GM18867 (cell line): ENCODE measurements around the gene GABRE.
"Not testable (repeated sequence)": the region's sequence is repeated elsewhere in the genome, so short reads cannot be mapped to it uniquely, and the experiment has no call there.

ENCODE experiments used
- ATAC-seq: cut with Tn5 transposase; IDR thresholded peaks from one replicate; pipeline ENCODE4 v1.9.1; 2021; ENCODE audit warnings: mild to moderate bottlenecking, moderate library complexity; ENCODE audit not compliant: unreplicated experiment

GABRE gene

DNA sequence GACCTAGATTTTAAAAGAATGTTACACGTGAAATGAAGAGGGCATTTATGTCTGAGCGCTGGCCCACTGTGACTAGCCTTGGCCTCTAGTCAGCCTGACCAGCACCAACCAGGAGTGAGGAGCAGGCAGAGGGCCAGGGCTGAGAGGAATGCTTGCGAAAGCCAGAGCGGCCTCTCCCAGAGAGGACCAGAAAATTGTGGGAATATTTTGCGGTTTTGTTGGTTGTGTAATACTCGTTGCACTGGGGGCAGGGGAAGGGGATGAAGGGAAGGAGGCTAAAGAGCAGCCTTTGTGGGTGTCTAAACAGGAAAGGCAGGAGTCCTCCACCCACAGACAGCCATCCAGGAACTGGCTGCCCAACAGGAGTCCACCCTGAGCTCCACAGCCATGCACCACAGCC is 3.8 kb downstream of the GABRE start:
- ATAC-seq: no peak

DNA sequence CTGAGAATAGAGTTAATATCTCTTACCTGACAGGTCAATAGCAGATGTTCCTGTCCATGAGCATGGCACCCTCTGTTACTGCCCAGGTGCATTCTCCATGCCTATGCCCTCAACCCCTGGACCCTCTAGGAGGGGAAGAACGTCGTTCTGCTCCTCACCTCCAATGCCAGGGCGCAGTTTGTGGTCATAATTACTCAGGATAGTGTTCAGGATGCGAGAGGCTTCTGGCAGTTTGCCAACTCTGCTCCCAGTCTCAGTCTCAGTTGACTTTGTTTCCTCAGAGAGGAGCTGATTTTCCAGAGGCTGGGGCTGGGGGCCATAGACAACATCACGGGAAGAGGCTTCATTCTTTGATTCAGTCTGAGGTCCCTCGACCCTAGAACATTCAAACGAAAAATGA is 4.4 kb downstream of the GABRE start:
- no peak for ATAC-seq

DNA sequence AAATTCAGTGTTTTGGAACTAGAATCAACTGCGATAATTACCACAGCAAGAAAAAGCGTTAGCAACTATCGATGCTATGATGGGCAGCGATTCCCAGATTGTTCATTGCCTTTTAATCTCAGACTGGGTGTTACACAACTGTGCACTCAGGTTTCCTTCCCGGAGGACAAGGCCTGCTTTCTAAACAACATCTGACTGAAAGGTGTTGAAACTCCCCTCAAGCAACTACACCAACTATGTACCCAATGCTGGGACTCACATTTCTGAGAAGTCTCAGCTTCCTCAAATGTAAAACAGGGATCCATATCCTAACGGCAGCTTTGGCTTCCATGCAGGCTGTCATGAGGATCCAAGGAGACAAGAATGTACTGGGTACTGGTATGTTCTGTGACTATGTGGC is 8.2 kb downstream of the GABRE start:
- no peak for ATAC-seq

DNA sequence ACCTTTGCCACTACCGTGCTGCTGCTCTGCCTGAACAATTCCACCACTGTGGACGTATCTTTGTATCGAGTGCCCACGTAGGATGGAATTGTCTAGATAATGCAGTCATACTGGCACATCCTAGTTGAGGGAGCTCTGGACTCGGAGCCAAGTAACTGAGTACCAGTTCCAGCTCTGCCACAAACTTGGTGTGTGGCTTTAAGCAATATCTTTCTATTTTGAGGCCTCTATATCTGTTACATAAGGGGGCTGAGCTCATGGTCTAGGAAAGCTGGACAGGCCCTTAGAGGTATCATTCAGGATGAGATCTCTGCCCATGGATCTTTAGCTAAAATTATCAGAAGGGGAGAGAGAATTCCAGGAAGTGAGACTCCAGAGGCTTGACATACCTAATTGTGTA is 12.4 kb downstream of the GABRE start:
- no peak for ATAC-seq

DNA sequence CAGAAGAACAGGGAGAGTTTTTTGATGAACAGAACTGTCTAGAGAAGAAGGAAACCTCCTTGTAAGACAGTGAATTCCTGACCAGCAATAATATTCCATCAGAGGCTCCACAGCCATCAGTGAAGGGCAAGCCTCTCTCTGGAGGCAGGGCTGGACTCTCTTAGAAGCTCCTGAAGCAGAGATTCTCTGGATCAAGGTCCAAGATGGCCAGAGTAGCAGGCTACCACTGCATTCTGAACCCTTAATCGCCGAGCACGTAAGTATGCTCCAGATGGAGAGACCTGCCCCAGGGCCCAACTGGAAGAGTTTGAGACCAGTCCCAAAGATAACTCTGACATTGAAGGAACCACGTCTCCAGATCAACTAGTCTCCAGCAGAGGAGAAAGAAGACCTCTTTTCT is 16.4 kb downstream of the GABRE start:
- no peak for ATAC-seq

DNA sequence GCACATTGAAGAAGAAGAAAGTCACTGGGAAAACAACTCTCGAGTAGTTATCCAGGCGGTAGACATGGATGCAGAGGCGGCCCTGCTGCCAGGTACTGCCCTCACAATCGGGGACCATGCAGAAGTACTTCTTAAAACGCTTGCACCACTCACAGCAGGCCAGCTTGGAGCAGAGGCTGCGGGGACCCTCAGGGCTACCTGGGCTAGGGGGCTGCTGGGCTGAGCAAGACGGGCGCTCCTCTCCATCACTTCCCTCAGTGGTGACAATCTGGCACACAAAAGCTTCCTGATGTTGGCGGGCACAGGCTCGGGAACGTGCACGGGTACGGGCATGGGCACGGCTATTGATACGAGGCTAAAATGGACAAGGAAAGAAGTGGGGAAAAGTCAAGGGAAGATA is 19.7 kb downstream of the GABRE start:
- ATAC-seq: no peak

DNA sequence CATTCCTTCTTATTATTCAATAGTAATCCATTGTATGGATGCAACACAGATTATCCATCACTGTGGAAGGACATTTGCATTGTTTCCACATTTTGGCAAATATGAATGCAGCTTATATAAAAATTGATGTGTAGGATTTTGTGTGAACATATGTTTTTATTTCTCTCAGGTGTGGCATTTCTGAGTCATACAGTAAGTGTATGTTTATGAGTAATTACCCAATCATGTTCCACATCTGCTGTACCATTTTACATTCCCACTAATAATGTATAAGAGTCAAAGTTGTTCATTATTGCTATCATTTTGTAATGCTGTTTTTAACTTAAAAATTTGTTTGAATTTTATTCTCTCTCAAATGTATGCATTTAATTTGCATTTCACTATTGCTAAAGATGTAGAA is 36.3 kb downstream of the GABRE start:
- no peak for ATAC-seq

DNA sequence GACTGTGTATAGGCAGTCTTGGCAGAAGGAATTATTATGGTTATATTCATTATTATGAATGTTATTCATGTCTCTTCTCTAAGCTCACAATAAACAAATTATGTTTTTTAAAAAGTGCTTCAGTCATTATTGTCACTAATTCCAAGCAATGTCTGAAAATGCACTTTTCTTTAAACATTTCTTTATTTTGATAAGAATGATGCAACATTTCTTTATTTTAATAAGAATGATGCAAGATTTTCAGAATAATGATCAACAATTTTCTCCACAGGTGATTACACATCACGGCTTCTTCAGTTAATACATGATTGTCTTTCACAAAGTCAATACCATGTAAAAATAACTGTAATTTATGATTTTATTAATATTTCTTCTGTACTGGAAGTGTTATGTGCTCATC is 39.1 kb downstream of the GABRE start:
- ATAC-seq: no peak

DNA sequence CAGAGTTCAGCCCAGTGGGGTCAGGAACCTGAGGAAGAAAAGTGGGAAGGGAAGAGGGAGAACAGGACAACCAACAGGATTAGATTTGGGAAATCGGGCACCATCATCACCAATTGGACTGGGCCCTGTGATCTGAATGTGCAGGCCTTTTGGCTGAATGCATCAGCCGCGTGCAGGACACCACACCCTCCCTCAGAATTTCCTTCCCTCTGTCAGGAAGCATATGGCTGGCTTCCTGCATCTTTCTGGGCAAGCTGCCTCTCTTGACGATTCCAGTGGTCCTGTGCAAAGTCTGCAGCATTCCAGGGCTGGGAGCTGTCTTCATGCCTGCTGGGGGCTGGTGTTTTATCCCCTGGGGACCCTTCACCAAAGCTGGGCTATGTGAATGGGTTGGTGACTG is 45.4 kb downstream of the GABRE start:
- no peak for ATAC-seq

DNA sequence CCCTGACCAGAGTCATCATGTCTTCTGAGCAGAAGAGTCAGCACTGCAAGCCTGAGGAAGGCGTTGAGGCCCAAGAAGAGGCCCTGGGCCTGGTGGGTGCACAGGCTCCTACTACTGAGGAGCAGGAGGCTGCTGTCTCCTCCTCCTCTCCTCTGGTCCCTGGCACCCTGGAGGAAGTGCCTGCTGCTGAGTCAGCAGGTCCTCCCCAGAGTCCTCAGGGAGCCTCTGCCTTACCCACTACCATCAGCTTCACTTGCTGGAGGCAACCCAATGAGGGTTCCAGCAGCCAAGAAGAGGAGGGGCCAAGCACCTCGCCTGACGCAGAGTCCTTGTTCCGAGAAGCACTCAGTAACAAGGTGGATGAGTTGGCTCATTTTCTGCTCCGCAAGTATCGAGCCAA is 50.8 kb downstream of the GABRE start:
- ATAC-seq: no peak

DNA sequence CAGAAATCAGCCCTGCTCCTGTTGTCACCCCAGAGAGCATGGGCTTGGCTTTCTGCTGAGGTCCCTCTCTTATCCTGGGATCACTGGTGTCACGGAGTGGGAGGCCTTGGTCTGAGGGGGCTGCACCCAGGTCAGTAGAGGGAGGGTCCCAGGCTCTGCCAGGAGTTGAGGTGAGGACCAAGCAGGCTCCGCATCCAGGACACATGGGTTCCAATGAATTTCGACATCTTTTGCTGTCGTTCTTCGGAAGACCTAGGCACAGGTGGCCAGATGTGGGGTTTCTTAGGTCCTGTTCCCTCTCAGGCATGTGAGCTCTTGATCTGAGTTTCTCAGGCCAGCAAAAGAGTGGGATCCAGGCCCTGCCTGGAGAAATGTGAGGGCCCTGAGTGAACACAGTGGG is 51.8 kb downstream of the GABRE start:
- ATAC-seq: no peak

DNA sequence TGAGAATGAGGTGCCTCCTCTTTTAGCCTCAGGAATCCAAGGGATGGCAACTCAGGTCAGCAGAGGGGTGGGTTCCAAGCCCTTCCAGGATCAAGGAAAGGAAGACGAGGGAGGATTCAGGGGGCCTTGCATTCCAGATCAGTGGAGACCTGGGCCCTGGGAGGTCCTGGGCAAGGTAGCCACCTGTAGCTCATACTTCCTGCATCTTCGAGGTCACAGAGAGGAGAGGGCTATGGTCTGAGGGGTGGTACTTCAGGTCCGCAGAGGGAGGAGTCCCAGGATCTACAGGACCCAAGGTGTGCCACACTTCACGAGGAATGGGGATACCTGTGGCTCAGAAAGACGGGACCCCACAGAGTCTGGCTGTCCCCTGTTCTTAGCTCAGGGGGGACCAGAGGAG is 52.6 kb downstream of the GABRE start:
- no peak for ATAC-seq

DNA sequence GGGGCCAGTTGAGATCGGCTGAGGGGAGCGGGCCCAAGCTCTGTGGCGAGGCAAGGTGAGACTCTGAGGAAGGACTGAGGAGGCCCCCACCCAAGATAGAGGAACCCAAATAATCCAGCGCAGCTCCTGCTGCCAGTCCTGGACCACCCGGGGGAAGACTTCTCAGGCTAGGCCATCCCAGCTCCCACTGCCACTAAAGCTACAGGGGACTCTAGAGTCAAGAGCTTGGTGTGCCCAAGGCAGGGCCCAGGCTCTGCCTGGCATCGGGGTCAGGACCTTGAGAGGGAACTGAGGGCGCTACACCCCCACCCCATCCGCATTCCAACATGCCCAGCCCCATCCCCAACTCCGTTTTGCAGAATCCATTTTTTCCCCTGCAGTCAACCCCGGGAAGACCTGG is 53.2 kb downstream of the GABRE start:
- no peak for ATAC-seq

DNA sequence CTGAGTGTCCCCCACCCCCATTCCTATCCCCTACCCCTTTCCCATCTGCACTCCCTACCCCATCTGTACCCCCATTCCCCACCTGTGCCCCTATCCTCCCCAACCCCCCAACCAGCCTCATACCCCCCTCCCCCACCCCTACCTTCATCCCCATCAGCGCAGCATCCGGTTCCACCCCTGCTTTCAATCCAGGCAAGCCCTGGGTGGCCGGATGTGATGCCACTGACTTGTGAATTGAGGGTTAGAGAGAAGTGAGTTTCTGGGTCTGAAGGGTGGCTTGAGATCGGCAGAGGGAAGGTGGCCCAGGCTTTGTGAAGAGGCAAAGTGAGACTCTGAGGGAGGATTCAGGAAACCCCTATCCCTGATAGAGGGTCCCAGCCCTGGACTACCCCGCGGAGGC is 53.9 kb downstream of the GABRE start:
- ATAC-seq: no peak

DNA sequence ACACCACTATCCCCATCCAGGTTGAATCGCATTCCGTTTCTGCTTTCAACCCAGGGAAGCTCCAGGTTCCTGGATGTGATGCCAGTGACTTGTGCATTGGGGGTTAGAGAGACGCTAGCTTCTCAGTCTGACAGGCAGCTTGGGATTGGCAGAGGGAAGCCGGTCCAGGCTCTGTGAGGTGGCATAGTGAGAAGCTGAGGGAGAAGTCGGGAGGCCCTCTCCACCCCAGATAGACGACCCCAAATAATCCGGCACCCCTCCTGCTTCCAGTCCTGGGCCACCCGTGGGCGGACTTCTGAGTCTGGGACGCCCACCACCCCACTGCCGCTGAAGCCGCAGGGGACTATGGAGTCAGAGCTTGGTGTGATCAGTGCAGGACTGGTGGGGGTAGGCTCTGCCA is 54.4 kb downstream of the GABRE start:
- no peak for ATAC-seq

DNA sequence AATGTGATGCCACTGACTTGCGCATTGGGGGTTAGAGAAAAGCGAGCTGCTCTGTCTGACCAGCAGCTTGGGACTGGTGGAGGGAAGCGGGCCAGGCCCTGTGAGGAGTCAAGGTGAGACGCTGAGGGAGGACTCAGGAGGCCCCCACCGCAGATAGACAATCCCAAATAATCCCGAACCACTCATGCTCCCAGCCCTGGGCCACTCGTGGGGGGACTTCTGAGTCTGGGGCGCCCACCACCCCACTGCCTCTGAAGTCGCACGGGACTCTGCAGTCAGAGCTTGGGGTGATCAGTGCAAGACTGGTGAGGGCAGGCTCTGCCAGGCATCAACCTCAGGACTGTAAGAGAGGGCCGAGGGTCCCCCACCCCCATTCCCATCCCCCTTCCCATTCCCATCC is 54.9 kb downstream of the GABRE start:
- no peak for ATAC-seq

DNA sequence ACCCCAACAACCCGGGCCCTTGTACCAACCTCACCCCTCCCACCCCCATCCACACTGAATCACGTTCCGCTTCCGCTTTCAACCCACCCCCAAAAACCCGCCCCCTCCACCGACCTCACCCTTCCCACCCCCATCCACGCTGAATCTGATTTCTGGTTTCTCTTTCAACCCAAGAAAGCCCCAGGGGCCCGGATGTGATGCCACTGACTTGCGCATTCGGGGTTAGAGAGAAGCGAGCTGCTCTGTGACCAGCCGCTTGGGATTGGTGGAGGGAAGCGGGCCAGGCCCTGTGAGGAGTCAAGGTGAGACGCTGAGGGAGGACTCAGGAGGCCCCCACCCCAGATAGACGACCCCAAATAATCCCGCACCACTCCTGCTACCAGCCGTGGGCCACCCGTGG is 55.7 kb downstream of the GABRE start:
- ATAC-seq: not testable (repeated sequence)

DNA sequence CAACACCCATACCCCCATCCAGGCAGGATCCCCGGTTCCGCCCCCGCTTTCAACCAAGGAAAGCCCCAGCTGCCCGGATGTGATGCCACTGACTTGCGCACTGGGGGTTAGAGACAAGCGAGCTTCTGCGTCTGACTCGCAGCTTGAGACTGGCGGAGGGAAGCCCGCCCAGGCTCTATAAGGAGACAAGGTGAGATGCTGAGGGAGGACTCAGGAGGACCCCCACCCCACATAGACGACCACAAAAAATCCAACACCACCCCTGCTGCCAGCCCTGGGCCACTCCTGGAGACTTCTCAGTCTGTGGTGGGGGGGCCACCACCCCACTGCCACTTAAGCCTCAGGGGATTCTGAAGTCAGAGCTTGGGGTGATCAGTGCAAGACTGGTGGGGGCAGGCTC is 61.7 kb downstream of the GABRE start, which contains the start of gene MAGEA4:
TSS of gene MAGEA4 (plus strand) at position 110 of the 400 bp plus-strand sequence. CDS start 10,776 bp downstream, outside the sequence.
- no peak for ATAC-seq

DNA sequence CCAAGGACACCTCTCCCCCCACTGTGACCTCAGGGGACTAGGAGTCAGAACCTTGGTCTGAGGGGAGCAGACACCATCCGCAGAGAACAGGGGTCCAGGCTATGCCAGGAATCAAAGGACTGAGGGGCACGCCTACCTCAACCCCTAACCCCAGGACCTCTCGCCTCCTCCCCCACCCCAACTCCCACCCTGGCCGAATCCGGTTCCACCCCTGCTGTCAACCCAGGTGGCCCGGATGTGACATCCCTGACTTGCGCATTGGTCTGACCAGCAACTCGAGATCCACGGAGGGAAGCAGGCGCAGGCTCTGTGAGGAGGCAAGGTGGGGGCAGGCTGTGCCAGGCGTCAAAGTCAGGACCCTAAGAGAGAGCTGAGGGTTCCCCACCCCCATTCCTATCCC is 62.3 kb downstream of the GABRE start:
- ATAC-seq: no peak

DNA sequence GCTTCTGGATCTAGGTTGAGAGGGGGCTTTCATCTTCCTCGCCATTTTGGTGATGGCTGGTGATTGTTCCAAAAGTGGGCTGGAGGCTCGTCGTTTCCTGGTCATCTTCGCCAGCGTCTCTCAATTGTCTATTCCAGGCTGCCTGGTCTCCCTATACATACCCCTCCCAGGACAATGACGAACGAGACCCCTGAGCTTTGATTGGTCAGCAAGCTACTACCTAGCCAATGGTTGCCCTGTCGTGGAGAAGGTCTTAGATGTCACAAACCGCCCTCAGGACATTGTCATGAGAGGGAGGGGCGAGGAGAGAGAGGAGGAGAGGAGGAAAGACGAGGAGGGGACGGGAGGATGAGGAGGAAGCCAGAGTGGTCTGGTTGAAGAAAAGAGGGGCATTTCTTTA is 69.5 kb downstream of the GABRE start:
- ATAC-seq: no peak
